HepG2 (cell line): Measurements from ENCODE around the gene KLHL12. TPM values are rescaled to one million over a fixed set of nuclear protein-coding genes. Genes with fewer than 3 reads are reported as not detected.

Source experiments
- AFF4 ChIP-seq: sonication (generic); formaldehyde crosslinking; IDR thresholded peaks from 2 replicates; pipeline ENCODE4 v1.4.0; 2020; ENCODE audit warnings: missing genetic modification reagents
- ARID3A ChIP-seq: IDR thresholded peaks from 2 replicates; pipeline ENCODE4 v1.6.1; 2012; ENCODE audit warnings: low read depth, low read length, improper control_type of control experiment
- ATRX ChIP-seq: sonication (generic); formaldehyde crosslinking; IDR thresholded peaks from 2 replicates; pipeline ENCODE4 v1.4.0; 2020; ENCODE audit warnings: missing genetic modification reagents, borderline replicate concordance
- BCLAF1 ChIP-seq: fragments of 450-650 bp; IDR thresholded peaks from 2 replicates; pipeline ENCODE4 v1.6.1; 2017; ENCODE audit warnings: mild to moderate bottlenecking
- NCOR1 ChIP-seq: fragments of 200-600 bp; sonication (generic); IDR thresholded peaks from 2 replicates; pipeline ENCODE4 v1.7.0; 2017; ENCODE audit warnings: antibody characterized with exemption, low read length, borderline replicate concordance
- PHF21A ChIP-seq: sonication (generic); formaldehyde crosslinking; IDR thresholded peaks from 2 replicates; pipeline ENCODE4 v1.5.0; 2020; ENCODE audit warnings: mild to moderate bottlenecking, missing genetic modification reagents
- PPARG ChIP-seq: conservative IDR thresholded peaks from 2 replicates; pipeline ENCODE4 v1.6.1; 2016; ENCODE audit warnings: missing biosample characterization, missing genetic modification reagents
- TEAD3 ChIP-seq: optimal IDR thresholded peaks from 2 replicates; pipeline ENCODE3; 2016; ENCODE audit warnings: borderline replicate concordance
- THAP9 ChIP-seq: sonication (generic); formaldehyde crosslinking; IDR thresholded peaks from 2 replicates; pipeline ENCODE4; 2020; ENCODE audit warnings: missing genetic modification reagents, mild to moderate bottlenecking, borderline replicate concordance
- ZBTB43 ChIP-seq: sonication (generic); formaldehyde crosslinking; conservative IDR thresholded peaks from 2 replicates; pipeline ENCODE4 v1.4.0; 2020; ENCODE audit warnings: missing genetic modification reagents
- ZFP36 ChIP-seq: fragments of 150-350 bp; IDR thresholded peaks from 2 replicates; pipeline ENCODE4 v1.6.1; 2018; ENCODE audit warnings: borderline replicate concordance, low read length, low read depth; ENCODE audit not compliant: partially characterized antibody
- ZMYM2 ChIP-seq: sonication (generic); formaldehyde crosslinking; IDR thresholded peaks from 2 replicates; pipeline ENCODE4 v1.8.0; 2022; ENCODE audit warnings: mild to moderate bottlenecking, missing genetic modification reagents
- ZNF230 ChIP-seq: sonication (generic); formaldehyde crosslinking; IDR thresholded peaks from 2 replicates; pipeline ENCODE4 v1.4.0; 2020; ENCODE audit warnings: mild to moderate bottlenecking, missing genetic modification reagents
- ZNF557 ChIP-seq: sonication (generic); formaldehyde crosslinking; IDR thresholded peaks from 2 replicates; pipeline ENCODE4 v1.4.0; 2020; ENCODE audit warnings: missing genetic modification reagents
- polyA plus RNA-seq, 8 experiments: library from polyadenylated mRNA; depleted of rRNA in 3 of 8; stranded (reverse) in 7 of 8; unstranded in 1 of 8; fragments of >200 nt; fragmentation: Illumina TruSeq in 4 of 8; extraction: Trizol in 4 of 8; gene quantifications; 2 replicates each; pipeline versions ENCODE4 v1.2.1 to v1.2.3, GENCODE V29; 2011 to 2016; ENCODE audit warnings: low read depth in 4 of 8, missing spikeins in 1 of 8, mixed read lengths in 1 of 8; ENCODE audit not compliant: insufficient read depth in 1 of 8
- total RNA-seq, 5 experiments: library from RNA; depleted of rRNA; stranded (reverse); fragments of >200 nt; fragmentation: Illumina TruSeq; extraction: Trizol; gene quantifications; 2 replicates each; pipeline ENCODE4 v1.2.3, GENCODE V29; 2016; ENCODE audit warnings: low read depth in 1 of 5

KLHL12 gene
- total and polyA plus RNA-seq, 2 of the 13 experiments (the other 11 are each of a cell fraction or from before 2014, with no cell fraction given) = 19.2 to 25.2 TPM

GRCh38 chr1:202857136-202857610, 69.9 kb downstream of the KLHL12 start (continued):
- TF ChIP-seq AFF4 (no peak), ZMYM2 (CRISPR knock-in tag) (0 out of 2 replicates have a peak, but pooled peaks have one; percentile 43), BCLAF1 (no peak), ATRX (no peak), THAP9 (CRISPR knock-in tag) (0 out of 2 replicates have a peak, but pooled peaks have one; percentile 55), ZBTB43 (CRISPR knock-in tag) (peak; percentile 63; the same call in 1 of the 2 replicates), PHF21A (0 out of 2 replicates have a peak, but pooled peaks have one; percentile 24), ZFP36 (no peak), ZNF557 (CRISPR knock-in tag) (no peak), PPARG (CRISPR knock-in tag) (peak; percentile 56), ZNF230 (CRISPR knock-in tag) (no peak), TEAD3 (CRISPR knock-in tag) (peak; percentile 45), NCOR1 (peak; percentile 56; the same call in 1 of the 2 replicates), ARID3A (no peak)
